Measurements from ENCODE around the gene MYBBP1A.

Gene MYBBP1A

DNA sequence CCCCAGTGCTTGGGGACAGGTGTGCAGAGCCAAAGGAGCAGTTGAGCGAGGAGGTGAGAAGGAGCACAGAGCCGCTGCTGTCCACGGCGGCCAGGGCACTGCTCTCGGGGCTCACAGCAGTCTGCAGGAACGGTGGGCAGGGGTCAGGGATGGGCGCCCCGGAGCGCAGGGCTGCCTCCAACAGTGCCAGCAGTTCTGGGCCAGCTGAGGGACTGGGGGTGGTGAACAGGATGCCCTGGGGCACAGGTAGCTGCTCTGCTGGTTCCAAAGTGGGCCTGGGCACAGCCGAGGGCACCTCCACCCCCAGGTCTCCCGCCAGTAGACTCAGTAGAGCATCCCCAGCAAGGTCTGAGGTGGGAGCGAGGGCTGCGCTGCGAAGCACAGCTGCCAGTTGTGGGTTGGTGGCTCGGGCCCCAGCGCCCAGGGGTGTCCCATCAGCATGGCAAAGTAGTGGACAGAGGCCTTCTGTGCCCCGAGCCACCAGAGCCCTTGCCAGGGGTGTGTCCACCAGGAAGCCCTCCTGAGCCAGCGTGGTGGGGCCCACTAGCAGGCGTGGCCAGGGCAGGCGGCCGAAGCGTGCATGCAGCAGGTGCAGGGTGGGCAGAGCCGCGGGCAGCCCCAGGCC lies 3.3 kb upstream of the MYBBP1A start:
- no peaks in the 10 kb centered on the region for H3K27me3 ChIP-seq (ENCODE audit: control insufficient read depth, insufficient read depth, low read length)
- DNase-seq (ENCODE audit: low read depth, low spot score) = no peak
- WGBS (ENCODE audit: insufficient coverage, insufficient read length) = no CpG with 5 or more reads among the region's 24 CpGs
- no peak overlapping the region for H3K4me3 ChIP-seq (ENCODE audit: low read length)
- H3K36me3 ChIP-seq (ENCODE audit: control insufficient read depth, insufficient read depth, low read length) = no peaks in the 10 kb centered on the region; the same call in none of the 2 replicates
- H3K9me3 ChIP-seq (ENCODE audit: control insufficient read depth, insufficient read depth, low read length) = no peaks in the 10 kb centered on the region
- H3K4me1 ChIP-seq (ENCODE audit: control insufficient read depth, insufficient read depth, low read length) = peaks cover 4% of the 10 kb centered on the region
- H3K27ac ChIP-seq (ENCODE audit: low read length) = no peak overlapping the region

DNA sequence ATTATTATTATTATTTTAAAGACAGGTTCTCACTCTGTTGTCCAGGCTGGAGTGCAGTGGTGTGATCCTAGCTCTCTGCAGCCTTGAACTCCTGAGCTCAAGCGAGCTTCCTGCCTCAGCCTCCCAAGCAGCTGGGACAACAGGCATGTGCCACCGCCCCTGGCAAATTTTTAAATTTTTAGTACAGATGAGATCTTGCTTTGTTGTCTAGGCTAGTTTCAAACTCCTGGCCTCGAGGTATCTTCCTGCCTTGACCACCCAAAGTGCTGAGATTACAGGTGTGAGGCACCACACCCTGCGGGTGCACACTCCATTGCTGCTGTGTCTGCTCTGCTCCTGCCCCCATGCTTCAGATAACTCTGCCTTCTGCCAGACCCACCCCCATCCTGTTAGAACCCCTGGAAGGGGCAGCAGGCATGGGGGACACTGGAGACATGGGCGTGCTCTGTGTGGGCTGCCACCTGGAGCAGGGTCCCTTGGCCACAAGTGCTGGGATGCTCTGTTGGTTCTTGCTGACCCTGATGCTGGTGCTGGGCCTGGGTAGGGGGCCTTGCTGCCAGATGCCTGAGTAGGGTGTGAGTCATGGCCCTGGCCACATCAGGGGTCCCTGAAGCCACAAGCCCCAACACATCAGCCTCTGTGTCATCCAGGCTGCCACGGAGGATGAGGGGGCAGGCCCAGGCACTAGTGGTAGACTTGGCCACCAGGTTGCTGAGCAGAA lies 2.6 kb upstream of the MYBBP1A start:
- Histone ChIP-seq H3K36me3 (ENCODE audit: control insufficient read depth, insufficient read depth, low read length) (peaks cover 4% of the 10 kb centered on the region), H3K4me3 (ENCODE audit: low read length) (no peak overlapping the region), H3K4me1 (ENCODE audit: control insufficient read depth, insufficient read depth, low read length) (peaks cover 4% of the 10 kb centered on the region), H3K27me3 (ENCODE audit: control insufficient read depth, insufficient read depth, low read length) (no peaks in the 10 kb centered on the region), H3K9me3 (ENCODE audit: control insufficient read depth, insufficient read depth, low read length) (no peaks in the 10 kb centered on the region), H3K27ac (ENCODE audit: low read length) (no peak overlapping the region)
- DNase-seq (ENCODE audit: low read depth, low spot score) = no peak
- WGBS (ENCODE audit: insufficient coverage, insufficient read length) = no CpG with 5 or more reads among the region's 6 CpGs

DNA sequence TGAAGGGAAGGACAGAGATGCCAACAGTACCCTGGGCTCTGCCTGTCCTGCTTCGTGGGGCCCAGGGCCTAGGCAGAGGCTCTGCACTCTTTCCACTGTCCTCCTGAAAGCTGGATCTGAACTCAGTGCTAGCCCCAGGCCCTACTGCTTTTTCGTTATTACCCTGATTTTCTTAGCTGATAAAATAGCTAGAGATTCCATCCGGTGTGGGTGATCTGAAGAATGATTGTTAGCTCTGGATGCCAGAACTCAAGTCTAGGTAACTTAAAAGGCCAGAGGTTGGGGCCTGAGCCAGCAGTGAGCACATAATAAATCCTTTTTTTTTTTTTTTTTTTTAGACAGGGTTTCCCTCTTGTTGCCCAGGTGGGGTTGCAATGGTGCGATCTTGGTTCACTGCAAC lies 1.8 kb upstream of the MYBBP1A start:
- peaks cover 11% of the 10 kb centered on the region for H3K36me3 ChIP-seq (ENCODE audit: control insufficient read depth, insufficient read depth, low read length)
- H3K9me3 ChIP-seq (ENCODE audit: control insufficient read depth, insufficient read depth, low read length) = no peaks in the 10 kb centered on the region
- no CpG with 5 or more reads among the region's 4 CpGs for WGBS (ENCODE audit: insufficient coverage, insufficient read length)
- H3K27ac ChIP-seq (ENCODE audit: low read length) = no peak overlapping the region
- H3K27me3 ChIP-seq (ENCODE audit: control insufficient read depth, insufficient read depth, low read length) = no peaks in the 10 kb centered on the region
- no peak for DNase-seq (ENCODE audit: low read depth, low spot score)
- H3K4me3 ChIP-seq (ENCODE audit: low read length) = no peak overlapping the region
- H3K4me1 ChIP-seq (ENCODE audit: control insufficient read depth, insufficient read depth, low read length) = peaks cover 4% of the 10 kb centered on the region

DNA sequence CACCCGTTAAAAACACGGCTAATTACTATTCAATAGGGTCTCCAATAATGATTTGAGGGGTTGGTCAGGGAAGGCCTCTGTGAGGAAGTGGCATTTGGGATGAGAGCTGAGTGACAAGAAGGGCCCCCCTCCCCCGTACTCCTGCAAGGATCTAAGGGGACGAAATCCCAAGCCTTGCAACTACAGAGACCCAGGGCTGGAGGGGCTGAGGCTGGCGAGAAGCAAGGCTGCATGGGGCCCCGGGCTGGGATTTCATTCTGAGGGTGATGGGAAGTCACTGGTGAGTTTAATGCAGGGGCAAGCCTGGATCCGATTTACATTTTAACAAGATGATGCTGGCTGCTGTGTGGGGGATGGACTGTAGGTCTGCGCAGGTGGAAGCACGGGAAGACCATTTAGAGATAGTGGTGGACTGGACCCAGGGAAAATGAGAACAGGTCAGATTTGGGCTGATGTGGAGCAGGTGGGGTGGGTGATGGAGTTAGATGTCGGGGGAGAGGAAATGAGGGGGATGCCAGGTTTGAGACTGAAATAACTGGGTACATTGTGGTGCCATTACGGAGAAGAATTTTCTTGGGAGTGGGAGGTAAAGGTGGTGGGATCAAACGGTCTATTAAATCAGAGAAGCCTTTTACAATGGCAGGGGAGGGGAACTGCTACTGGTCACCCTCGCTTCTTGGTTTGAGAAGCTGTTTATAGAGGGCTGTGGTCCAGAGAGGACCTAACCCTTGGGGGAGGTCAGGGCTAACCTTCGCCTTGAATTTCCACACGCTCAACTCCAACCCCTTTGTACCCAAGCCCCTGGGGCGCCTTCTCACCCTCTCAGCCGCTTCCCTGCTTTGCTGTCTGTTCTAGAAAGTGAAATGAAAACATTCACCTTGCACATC lies 932 bp upstream of the MYBBP1A start:
- Histone ChIP-seq H3K4me1 (ENCODE audit: control insufficient read depth, insufficient read depth, low read length) (peaks cover 4% of the 10 kb centered on the region), H3K27me3 (ENCODE audit: control insufficient read depth, insufficient read depth, low read length) (no peaks in the 10 kb centered on the region), H3K36me3 (ENCODE audit: control insufficient read depth, insufficient read depth, low read length) (peaks cover 16% of the 10 kb centered on the region), H3K9me3 (ENCODE audit: control insufficient read depth, insufficient read depth, low read length) (no peaks in the 10 kb centered on the region), H3K4me3 (ENCODE audit: low read length) (peak overlapping the region; percentile 28; the same call in 1 of the 2 replicates), H3K27ac (ENCODE audit: low read length) (no peak overlapping the region)
- 100% methylated on average over 2 of the region's 17 CpGs for WGBS (ENCODE audit: insufficient coverage, insufficient read length)
- DNase-seq (ENCODE audit: low read depth, low spot score) = no peak

DNA sequence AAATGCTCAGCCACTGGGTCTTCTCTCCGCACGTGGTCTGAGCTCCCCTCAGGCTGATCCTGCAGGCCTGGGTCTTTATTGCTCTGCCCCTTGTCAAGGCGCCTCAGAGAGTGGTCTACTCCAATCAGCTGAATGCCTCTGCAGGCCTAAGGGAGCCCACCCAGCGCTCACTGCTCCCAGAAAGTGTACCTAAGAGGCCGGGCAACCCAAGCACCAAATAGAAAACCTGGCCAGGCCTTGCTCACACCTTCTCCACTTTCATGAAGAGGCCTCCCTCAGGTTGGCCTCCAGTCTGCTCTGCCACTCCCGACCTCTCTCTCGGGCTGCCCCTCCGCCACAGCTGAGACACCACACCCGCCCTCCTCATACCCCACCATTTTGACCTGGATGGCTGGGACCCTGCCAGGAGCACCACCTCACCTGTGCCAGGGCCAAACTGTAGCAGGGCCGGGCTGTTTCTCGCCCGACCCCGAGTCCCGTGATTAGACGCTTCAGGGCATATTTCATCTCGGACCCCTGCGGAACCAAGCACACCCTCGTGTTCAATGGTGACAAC lies 665 bp downstream of the MYBBP1A start:
- Histone ChIP-seq H3K27ac (ENCODE audit: low read length) (no peak overlapping the region), H3K27me3 (ENCODE audit: control insufficient read depth, insufficient read depth, low read length) (no peaks in the 10 kb centered on the region), H3K9me3 (ENCODE audit: control insufficient read depth, insufficient read depth, low read length) (no peaks in the 10 kb centered on the region), H3K4me1 (ENCODE audit: control insufficient read depth, insufficient read depth, low read length) (peaks cover 4% of the 10 kb centered on the region), H3K36me3 (ENCODE audit: control insufficient read depth, insufficient read depth, low read length) (peaks cover 28% of the 10 kb centered on the region), H3K4me3 (ENCODE audit: low read length) (peak overlapping the region; percentile 89)
- no CpG with 5 or more reads among the region's 18 CpGs for WGBS (ENCODE audit: insufficient coverage, insufficient read length)
- DNase-seq (ENCODE audit: low read depth, low spot score) = no peak

DNA sequence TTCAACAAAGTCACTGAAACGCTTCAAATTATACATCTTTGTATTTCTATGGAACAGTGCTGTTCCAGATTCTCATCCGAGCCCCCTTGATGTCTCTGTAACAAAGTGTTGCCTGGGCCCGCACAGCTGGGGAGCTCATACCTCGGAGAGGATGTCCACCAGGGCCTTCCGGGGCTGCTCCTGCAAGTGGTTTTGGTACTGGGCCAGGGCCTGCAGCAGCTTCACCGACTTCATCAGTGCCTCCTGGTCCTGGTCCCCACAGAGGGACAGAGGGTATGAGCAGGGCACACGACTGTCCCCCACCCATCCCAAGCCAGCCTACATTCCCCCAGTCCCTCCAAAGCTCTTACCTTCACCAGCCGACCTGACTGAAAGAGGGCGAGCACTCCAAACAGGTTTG lies 1.5 kb downstream of the MYBBP1A start:
- H3K36me3 ChIP-seq (ENCODE audit: control insufficient read depth, insufficient read depth, low read length) = peaks cover 36% of the 10 kb centered on the region
- H3K27me3 ChIP-seq (ENCODE audit: control insufficient read depth, insufficient read depth, low read length) = no peaks in the 10 kb centered on the region
- H3K4me3 ChIP-seq (ENCODE audit: low read length) = no peak overlapping the region
- WGBS (ENCODE audit: insufficient coverage, insufficient read length) = no CpG with 5 or more reads among the region's 9 CpGs
- DNase-seq (ENCODE audit: low read depth, low spot score) = no peak
- no peaks in the 10 kb centered on the region for H3K9me3 ChIP-seq (ENCODE audit: control insufficient read depth, insufficient read depth, low read length)
- no peak overlapping the region for H3K27ac ChIP-seq (ENCODE audit: low read length)
- peaks cover 4% of the 10 kb centered on the region for H3K4me1 ChIP-seq (ENCODE audit: control insufficient read depth, insufficient read depth, low read length)

DNA sequence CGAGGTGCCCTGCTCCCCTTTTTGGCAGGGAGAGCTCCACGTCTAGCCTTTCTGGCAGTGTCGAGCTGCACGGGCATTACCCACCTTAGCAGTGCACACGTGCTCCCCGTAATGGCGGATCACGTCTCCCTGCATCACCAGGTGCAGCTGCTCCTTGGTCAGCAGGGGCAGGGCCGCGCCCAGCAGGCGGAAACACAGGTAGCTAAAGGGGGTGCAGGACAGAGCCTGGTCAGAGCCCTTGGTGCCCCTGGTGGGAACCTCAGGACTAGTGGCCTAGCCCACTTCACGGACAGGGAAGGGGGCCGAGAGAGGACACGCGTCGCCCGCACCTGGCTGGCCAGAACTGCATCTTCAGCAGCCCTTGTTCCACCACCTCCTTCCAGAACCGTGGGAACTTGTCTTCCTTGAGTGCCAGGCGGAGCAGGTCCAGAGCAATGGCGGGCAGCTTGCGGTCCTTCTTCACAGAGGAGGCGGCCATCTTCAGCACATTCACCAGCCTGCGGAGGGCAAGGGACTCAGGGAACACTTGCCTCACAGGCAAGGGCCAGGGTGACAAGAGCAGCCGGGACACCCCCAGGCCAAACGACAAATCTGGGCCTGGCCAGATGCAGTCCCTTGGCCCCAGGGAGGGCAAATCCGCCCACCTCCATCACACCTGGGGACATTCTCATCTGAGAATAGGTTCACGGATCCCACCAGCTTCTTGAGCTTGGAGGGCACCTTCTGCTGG lies 3.2 kb downstream of the MYBBP1A start:
- no peak overlapping the region for H3K27ac ChIP-seq (ENCODE audit: low read length)
- no peak overlapping the region for H3K4me3 ChIP-seq (ENCODE audit: low read length)
- H3K36me3 ChIP-seq (ENCODE audit: control insufficient read depth, insufficient read depth, low read length) = peaks cover 47% of the 10 kb centered on the region
- H3K4me1 ChIP-seq (ENCODE audit: control insufficient read depth, insufficient read depth, low read length) = peaks cover 6% of the 10 kb centered on the region
- H3K9me3 ChIP-seq (ENCODE audit: control insufficient read depth, insufficient read depth, low read length) = no peaks in the 10 kb centered on the region
- DNase-seq (ENCODE audit: low read depth, low spot score) = no peak
- no CpG with 5 or more reads among the region's 27 CpGs for WGBS (ENCODE audit: insufficient coverage, insufficient read length)
- no peaks in the 10 kb centered on the region for H3K27me3 ChIP-seq (ENCODE audit: control insufficient read depth, insufficient read depth, low read length)

DNA sequence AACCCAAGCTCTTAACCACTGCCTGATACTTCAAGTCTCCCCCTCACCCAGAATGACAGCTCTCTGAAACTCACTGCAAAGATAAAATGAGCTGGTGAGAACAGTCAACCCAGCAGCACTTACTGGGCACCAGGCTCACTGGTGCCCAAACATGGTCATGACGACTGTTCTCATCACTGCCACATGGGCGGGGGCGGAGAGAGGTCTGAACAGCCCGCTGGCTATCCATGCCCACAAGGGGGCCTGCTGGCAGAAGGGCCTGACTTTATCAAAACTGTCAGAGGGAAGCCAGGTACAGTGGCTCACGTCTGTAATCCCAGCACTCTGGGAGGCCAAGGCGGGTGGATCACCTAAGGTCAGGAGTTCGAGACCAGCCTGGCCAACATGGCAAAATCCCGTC lies 4.0 kb downstream of the MYBBP1A start:
- Histone ChIP-seq H3K27me3 (ENCODE audit: control insufficient read depth, insufficient read depth, low read length) (no peaks in the 10 kb centered on the region), H3K4me3 (ENCODE audit: low read length) (no peak overlapping the region), H3K4me1 (ENCODE audit: control insufficient read depth, insufficient read depth, low read length) (peaks cover 5% of the 10 kb centered on the region), H3K9me3 (ENCODE audit: control insufficient read depth, insufficient read depth, low read length) (no peaks in the 10 kb centered on the region), H3K36me3 (ENCODE audit: control insufficient read depth, insufficient read depth, low read length) (peaks cover 50% of the 10 kb centered on the region), H3K27ac (ENCODE audit: low read length) (no peak overlapping the region)
- DNase-seq (ENCODE audit: low read depth, low spot score) = no peak
- no CpG with 5 or more reads among the region's 8 CpGs for WGBS (ENCODE audit: insufficient coverage, insufficient read length)

DNA sequence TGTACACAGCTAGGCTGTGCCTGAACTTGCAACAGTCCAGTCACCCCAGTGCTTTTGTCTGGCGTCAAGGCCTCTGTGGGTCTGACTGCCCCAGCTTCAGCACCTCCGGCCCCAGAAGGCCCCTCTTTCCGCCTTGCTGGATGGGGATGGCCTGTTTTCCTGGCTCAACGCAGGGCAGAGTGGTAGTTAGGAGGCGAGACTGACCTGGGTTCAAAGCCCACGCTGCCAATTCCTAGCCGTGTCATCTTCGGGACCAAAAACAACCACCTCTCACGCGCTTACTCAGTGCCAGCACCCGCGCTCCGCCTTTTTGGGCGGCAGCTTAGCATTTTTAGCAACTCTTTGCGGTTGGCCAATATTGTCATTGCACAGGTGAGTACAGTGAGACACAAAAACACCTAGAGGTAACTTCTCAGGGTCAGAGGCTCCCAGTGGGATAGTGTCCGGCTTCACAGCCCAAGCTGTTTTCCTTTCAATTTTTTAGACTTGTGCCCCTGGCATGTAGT lies 4.6 kb downstream of the MYBBP1A start:
- no peak overlapping the region for H3K27ac ChIP-seq (ENCODE audit: low read length)
- no peaks in the 10 kb centered on the region for H3K27me3 ChIP-seq (ENCODE audit: control insufficient read depth, insufficient read depth, low read length)
- no peak for DNase-seq (ENCODE audit: low read depth, low spot score)
- H3K4me1 ChIP-seq (ENCODE audit: control insufficient read depth, insufficient read depth, low read length) = peaks cover 3% of the 10 kb centered on the region; the same call in 1 of the 2 replicates
- peaks cover 51% of the 10 kb centered on the region for H3K36me3 ChIP-seq (ENCODE audit: control insufficient read depth, insufficient read depth, low read length)
- H3K9me3 ChIP-seq (ENCODE audit: control insufficient read depth, insufficient read depth, low read length) = no peaks in the 10 kb centered on the region
- H3K4me3 ChIP-seq (ENCODE audit: low read length) = no peak overlapping the region
- whole genome bisulfite sequencing (ENCODE audit: insufficient coverage, insufficient read length) = no CpG with 5 or more reads among the region's 16 CpGs
